Progenitor cell of endocrine pancreas (in vitro differentiated cells): ENCODE measurements around the gene MACROD2. TPM values are rescaled to one million over a fixed set of nuclear protein-coding genes. Genes with fewer than 3 reads are reported as not detected.

ENCODE experiments used
- DNase-seq: peaks from one replicate; pipeline ENCODE4 v3.0.0; 2021; ENCODE audit warnings: low spot score; ENCODE audit not compliant: unreplicated experiment
- H3K27ac Mint-ChIP-seq: 2 replicates; pipeline ENCODE4 v1.8.0; 2021; ENCODE audit warnings: mild to moderate bottlenecking, moderate library complexity, mixed read lengths
- H3K27me3 Mint-ChIP-seq: 2 replicates; pipeline ENCODE4 v1.8.0; 2021; ENCODE audit warnings: mixed read lengths
- H3K36me3 Mint-ChIP-seq: 2 replicates; pipeline ENCODE4 v1.8.0; 2022; ENCODE audit warnings: mixed read lengths; ENCODE audit not compliant: insufficient read depth
- H3K4me1 Mint-ChIP-seq: 2 replicates; pipeline ENCODE4 v1.8.0; 2021; ENCODE audit warnings: low read depth, mixed read lengths
- H3K4me3 Mint-ChIP-seq: 2 replicates; pipeline ENCODE4 v1.8.0; 2021; ENCODE audit warnings: low read depth, mild to moderate bottlenecking, moderate library complexity, mixed read lengths
- H3K9me3 Mint-ChIP-seq: 2 replicates; pipeline ENCODE4 v1.8.0; 2021; ENCODE audit warnings: low read depth, mixed read lengths
- CTCF ChIP-seq: fragments of 200-600 bp; sonication (generic); IDR thresholded peaks from one replicate; pipeline ENCODE4 v1.5.0; 2021; ENCODE audit warnings: antibody characterized with exemption, mild to moderate bottlenecking; ENCODE audit not compliant: unreplicated experiment
- total RNA-seq: library from RNA; stranded (reverse); gene quantifications from 2 replicates; pipeline ENCODE4 v1.2.1, GENCODE V29; 2021

Gene MACROD2
- total RNA-seq, 1 donor from 2014 or later, result 7.6 TPM

- Mint-ChIP-seq H3K36me3 (no peaks in the 10 kb centered on the region), H3K27ac (no peak overlapping the region), H3K4me3 (no peak overlapping the region), H3K9me3 (no peaks in the 10 kb centered on the region), H3K4me1 (peaks cover 5% of the 10 kb centered on the region), H3K27me3 (no peaks in the 10 kb centered on the region)
- TF ChIP-seq CTCF, result no peak
- no peak for DNase-seq
Observed at GRCh38 chr20:14778875-14779274, 783.6 kb downstream of the MACROD2 start.

GRCh38 chr20:14780508-14780907, 785.2 kb downstream of the MACROD2 start:
- peaks cover 16% of the 10 kb centered on the region for H3K4me1 Mint-ChIP-seq
- H3K4me3 Mint-ChIP-seq, result no peak overlapping the region
- no peak overlapping the region for H3K27ac Mint-ChIP-seq
- DNase-seq, result no peak
- no peaks in the 10 kb centered on the region for H3K36me3 Mint-ChIP-seq
- no peak for TF ChIP-seq CTCF
- no peaks in the 10 kb centered on the region for H3K9me3 Mint-ChIP-seq
- H3K27me3 Mint-ChIP-seq, result no peaks in the 10 kb centered on the region

- no peaks in the 10 kb centered on the region for H3K27me3 Mint-ChIP-seq
- H3K36me3 Mint-ChIP-seq, result no peaks in the 10 kb centered on the region
- TF ChIP-seq CTCF, result no peak
- no peaks in the 10 kb centered on the region for H3K9me3 Mint-ChIP-seq
- H3K4me3 Mint-ChIP-seq, result no peak overlapping the region
- DNase-seq, result no peak
- no peak overlapping the region for H3K27ac Mint-ChIP-seq
- peaks cover 28% of the 10 kb centered on the region for H3K4me1 Mint-ChIP-seq
Observed at GRCh38 chr20:14782731-14783130, 787.4 kb downstream of the MACROD2 start.

GRCh38 chr20:14783766-14784165, 788.5 kb downstream of the MACROD2 start:
- Mint-ChIP-seq H3K4me1 (peaks cover 28% of the 10 kb centered on the region), H3K9me3 (no peaks in the 10 kb centered on the region), H3K4me3 (no peak overlapping the region), H3K36me3 (no peaks in the 10 kb centered on the region), H3K27ac (no peak overlapping the region), H3K27me3 (no peaks in the 10 kb centered on the region)
- DNase-seq, result no peak
- no peak for TF ChIP-seq CTCF

GRCh38 chr20:14785065-14785743, 789.9 kb downstream of the MACROD2 start:
- TF ChIP-seq CTCF, result no peak
- no peak for DNase-seq
- H3K27me3 Mint-ChIP-seq, result no peaks in the 10 kb centered on the region
- H3K27ac Mint-ChIP-seq, result peak overlapping the region; percentile 12
- no peaks in the 10 kb centered on the region for H3K36me3 Mint-ChIP-seq
- H3K4me1 Mint-ChIP-seq, result peaks cover 28% of the 10 kb centered on the region
- H3K4me3 Mint-ChIP-seq, result no peak overlapping the region
- H3K9me3 Mint-ChIP-seq, result no peaks in the 10 kb centered on the region
